Heart right ventricle (tissue), 16 donors: ENCODE results near the gene DFFA. TPM values are rescaled to one million over a fixed set of nuclear protein-coding genes. Genes with fewer than 3 reads are reported as not detected.

ENCODE experiments used
- ATAC-seq, 8 donors: fragments of 200-7000 bp; cut with Tn5 transposase; one replicate each; pipeline ENCODE4 v1.9.1; 2020; ENCODE audit warnings: mild to moderate bottlenecking in 8 of 8, moderate library complexity in 8 of 8, moderate number of reproducible peaks in 1 of 8
- DNase-seq, 2 donors: peaks; one replicate each; pipeline ENCODE4 v3.0.0-alpha.2; 2020
- H3K27ac ChIP-seq, 10 donors: fragments of 200-600 bp; sonication (generic) in 2 of 10; one replicate each; pipeline versions ENCODE4 v1.5.0 to v1.8.0; 2020 to 2022; ENCODE audit warnings: mild to moderate bottlenecking in 3 of 10
- H3K27me3 ChIP-seq, 7 donors: fragments of 200-600 bp; one replicate each; pipeline ENCODE4 v1.8.0; 2021 to 2022; ENCODE audit warnings: mild to moderate bottlenecking in 2 of 7
- H3K36me3 ChIP-seq, 9 donors: fragments of 200-600 bp; sonication (generic) in 1 of 9; one replicate each; pipeline versions ENCODE4 v1.5.0 to v1.8.0; 2020 to 2022; ENCODE audit warnings: mild to moderate bottlenecking in 2 of 9
- H3K4me1 ChIP-seq, 9 donors: fragments of 200-600 bp; sonication (generic) in 1 of 9; one replicate each; pipeline versions ENCODE4 v1.5.0 to v1.8.0; 2020 to 2022; ENCODE audit warnings: mild to moderate bottlenecking in 4 of 9
- H3K4me3 ChIP-seq, 10 donors: fragments of 200-600 bp; sonication (generic) in 2 of 10; one replicate each; pipeline versions ENCODE4 v1.5.0 to v1.8.0; 2020 to 2022; ENCODE audit warnings: mild to moderate bottlenecking in 7 of 10, moderate library complexity in 2 of 10
- H3K9me3 ChIP-seq, 11 donors: fragments of 200-600 bp in 10 of 11; sonication (generic) in 2 of 11; one replicate each; pipeline versions ENCODE4 v1.5.0 to v1.8.0; 2013 to 2022; ENCODE audit warnings: mild to moderate bottlenecking in 2 of 11, control low read depth in 1 of 11, moderate library complexity in 1 of 11
- CTCF ChIP-seq, 9 donors: fragments of 200-600 bp; sonication (generic) in 2 of 9; IDR thresholded peaks; one replicate each; pipeline versions ENCODE4 v1.5.0 to v1.8.0; 2021 to 2022; ENCODE audit warnings: antibody characterized with exemption in 9 of 9, mild to moderate bottlenecking in 5 of 9, moderate library complexity in 1 of 9
- WGBS, 2 donors: extraction: QIAGEN DNeasy Blood & Tissue Kit; methylation state at CpG; one replicate each; pipeline ENCODE4 v1.1.7; 2013; ENCODE audit warnings: inconsistent platforms in 1 of 2; 5-methylcytosine and 5-hydroxymethylcytosine counted together
- intact Hi-C, 10 donors: fragments of 100-400 bp; cut with DNase I; formaldehyde crosslinking; loops; one replicate each; pipeline versions ENCODE4 v1.11.1 to v1.14.2; 2022
- polyA plus RNA-seq, 2 donors: library from polyadenylated mRNA; stranded (reverse); fragments of 200-250 nt; gene quantifications; one replicate each; pipeline ENCODE4 v1.2.3, GENCODE V29; 2013
- total RNA-seq, 10 donors: library from RNA; stranded (reverse); fragmentation: NEBNext Ultra II Directional in 3 of 10; extraction: Animal tissue kit (Norgen Biotek cat#: 25700) in 3 of 10; gene quantifications; one replicate each; pipeline versions ENCODE4 v1.2.1 to v1.2.4, GENCODE V29; 2021 to 2023
- donor health status: Arrhythmogenic right ventricular cardiomyopathy.
- donor health status: ischemic (EF 13 %, LVEDD 7.1; RV severe dilation, severe dysfunction).
- donor health status: healthy with polysubstance abuse.
- donor health status: DM: no; HTN: yes; CAD: no.
- donor health status: DM: no; HTN: no; CAD: no.
- donor health status: ischemic (EF 25% LVEDD 6.9; RV normal size, moderate dysfunction).
- donor health status: ischemic (EF 25% LVEDD 5.7; RV mildly dilated, moderate dysfunction).
- donor health status: healthy.
- donor health status: DM: yes; HTN: yes; CAD: no.
- donor health status: Ischemic cardiomyopathy.
- donor health status: ischemic (EF 35%, LVEDD 5.7; RV mildly dilated, moderate dysfunction).
- donor health status: nonischemic (EF 11% LVEDD 7.7; RV severe dilation, severe dysfunction).
- donor health status: DM: yes; HTN: yes; CAD: no.
- donor health status: PGD.
- donor health status: ischemic (EF 29% LVEDD 5.4; RV normal size, mild dysfunction).
- donor health status: nonischemic (EF 23%, LVEDD 6.1; RV moderate dilation, normal function).

The DFFA gene
- total and polyA plus RNA-seq, 12 donors: 9.1 to 26.7 (median 23.0) TPM

- intact Hi-C loops: no loop called here
- no peaks in the 10 kb centered on the region for H3K9me3 ChIP-seq
- H3K27me3 ChIP-seq: no peaks in the 10 kb centered on the region
- TF ChIP-seq CTCF (IDR thresholded peaks at IDR 0.05): no peak
- no peak for DNase-seq
- ATAC-seq: no peak
- H3K36me3 ChIP-seq: peaks cover 0 to 32% (median 0%) of the 10 kb centered on the region in 9 donors
- no peak overlapping the region for H3K27ac ChIP-seq
- peaks cover 0 to 10% (median 0%) of the 10 kb centered on the region in 9 donors for H3K4me1 ChIP-seq
- 96 to 100% methylated on average over 2 of the region's 2 CpGs for WGBS, 2 donors
- H3K4me3 ChIP-seq: no peak overlapping the region
Observed at GRCh38 chr1:10440305-10440704, 32.0 kb downstream of the DFFA start.

GRCh38 chr1:10438677-10439163, 33.6 kb downstream of the DFFA start:
- Histone ChIP-seq H3K4me1 (peaks cover 0 to 10% (median 0%) of the 10 kb centered on the region in 9 donors), H3K27ac (no peak overlapping the region), H3K4me3 (no peak overlapping the region), H3K9me3 (no peaks in the 10 kb centered on the region), H3K27me3 (no peaks in the 10 kb centered on the region), H3K36me3 (peaks cover 0 to 25% (median 0%) of the 10 kb centered on the region in 9 donors)
- ATAC-seq (peak in 3 of 8 donors; percentile 69 to 87 (median 74)), DNase-seq (no peak)
- TF ChIP-seq CTCF (IDR thresholded peaks at IDR 0.05): no peak
- WGBS, 2 donors: 56 to 64% methylated on average over 7 of the region's 7 CpGs
- intact Hi-C loops: loop anchor here in 2 of 10 donors (10.0 kb wide), 1 partner anchor 56 kb away; no protein-coding TSS in a partner anchor

GRCh38 chr1:10437052-10437451, 35.3 kb downstream of the DFFA start:
- no peak for TF ChIP-seq CTCF (IDR thresholded peaks at IDR 0.05)
- Histone ChIP-seq H3K4me3 (no peak overlapping the region), H3K36me3 (peaks cover 0 to 19% (median 0%) of the 10 kb centered on the region in 9 donors), H3K9me3 (no peaks in the 10 kb centered on the region), H3K27me3 (no peaks in the 10 kb centered on the region), H3K27ac (no peak overlapping the region), H3K4me1 (peaks cover 0 to 11% (median 0%) of the 10 kb centered on the region in 9 donors)
- DNase-seq (no peak), ATAC-seq (no peak)
- intact Hi-C loops: loop anchor here in 2 of 10 donors (10.0 kb wide), 1 partner anchor 58 kb away; no protein-coding TSS in a partner anchor
- WGBS, 2 donors: 92 to 98% methylated on average over 1 of the region's 1 CpG

- peaks cover 0 to 28% (median 12%) of the 10 kb centered on the region in 9 donors for H3K4me1 ChIP-seq
- TF ChIP-seq CTCF (IDR thresholded peaks at IDR 0.05): no peak
- no peaks in the 10 kb centered on the region for H3K9me3 ChIP-seq
- H3K36me3 ChIP-seq: peaks cover 0 to 6% (median 0%) of the 10 kb centered on the region in 9 donors
- DNase-seq (no peak), ATAC-seq (no peak)
- H3K27me3 ChIP-seq: no peaks in the 10 kb centered on the region
- H3K4me3 ChIP-seq: no peak overlapping the region
- 94 to 96% methylated on average over 5 of the region's 5 CpGs for WGBS, 2 donors
- no peak overlapping the region for H3K27ac ChIP-seq
- intact Hi-C loops: loop anchor here in 6 of 10 donors (5.0 to 10.0 kb wide), 5 partner anchors 38 to 807 kb away; partner anchors contain the start of genes DFFA (in 1 of the 6) and PEX14 (in 1 of the 6)
Observed at GRCh38 chr1:10434590-10434989, 37.7 kb downstream of the DFFA start.
